Measurements from ENCODE around the gene MITD1.
"Not testable (repeated sequence)": the region's sequence is repeated elsewhere in the genome, so short reads cannot be mapped to it uniquely, and the experiment has no call there.

MITD1 gene

DNA sequence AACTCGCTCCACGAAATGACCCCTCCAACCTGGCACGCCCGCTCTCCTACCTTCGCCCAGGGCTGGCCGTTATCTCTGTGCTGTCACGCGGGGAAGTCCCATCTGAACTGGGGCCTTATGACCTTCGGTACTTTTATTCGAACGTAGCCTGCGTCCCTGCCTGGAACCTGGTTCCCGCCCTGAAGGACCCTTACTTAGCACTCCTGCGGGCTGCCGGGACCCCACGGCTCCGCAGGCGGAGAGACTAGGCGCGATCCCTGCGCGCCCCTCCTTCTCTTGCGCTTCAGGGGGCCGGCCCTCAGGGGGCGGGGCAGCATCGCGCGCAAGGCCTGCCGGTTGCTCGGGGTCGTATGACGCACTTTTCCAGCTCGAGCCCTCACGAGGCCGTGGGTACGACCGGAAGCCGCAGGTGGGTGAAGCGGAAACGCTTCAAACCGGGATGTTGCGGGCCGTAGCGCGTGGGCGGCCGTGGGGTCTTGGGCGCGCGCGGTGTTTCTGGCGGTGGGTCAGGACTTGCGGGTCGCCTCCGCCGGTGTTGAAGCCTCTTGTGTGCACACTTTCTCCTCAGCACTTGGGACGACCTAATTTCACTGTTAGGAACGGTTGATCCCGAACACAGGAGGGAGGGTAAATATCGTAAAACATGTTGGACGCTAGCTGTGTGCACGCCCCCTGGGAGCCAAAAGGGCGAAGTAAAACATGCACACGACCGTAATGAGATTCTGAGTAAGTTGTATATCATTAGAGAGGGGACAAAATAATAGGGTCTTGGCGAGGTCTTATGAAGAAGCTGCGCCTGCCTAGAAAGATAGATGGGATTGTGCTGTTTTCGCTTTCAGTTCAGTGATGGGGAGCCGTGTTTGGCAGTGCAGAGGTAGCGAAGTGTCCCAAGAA is 26.0 kb downstream of the MITD1 start, which contains the start of the genes LIPT1 and TSGA10:
TSS of gene LIPT1 (plus strand) at position 325 of the 894 bp plus-strand sequence. CDS start 6,991 bp downstream, outside the sequence.
TSS of gene TSGA10 (minus strand) at position 300 of the 894 bp plus-strand sequence. CDS start 45,503 bp downstream, outside the sequence.
- DNase-seq (ENCODE audit: low read depth in 1 of 2, low spot score in 1 of 2), result peak; percentile 76 to 90

GRCh38 chr2:99153921-99154604 is 26.8 kb downstream of the MITD1 start:
- DNase-seq (ENCODE audit: low read depth in 1 of 2, low spot score in 1 of 2), result no peak

DNA sequence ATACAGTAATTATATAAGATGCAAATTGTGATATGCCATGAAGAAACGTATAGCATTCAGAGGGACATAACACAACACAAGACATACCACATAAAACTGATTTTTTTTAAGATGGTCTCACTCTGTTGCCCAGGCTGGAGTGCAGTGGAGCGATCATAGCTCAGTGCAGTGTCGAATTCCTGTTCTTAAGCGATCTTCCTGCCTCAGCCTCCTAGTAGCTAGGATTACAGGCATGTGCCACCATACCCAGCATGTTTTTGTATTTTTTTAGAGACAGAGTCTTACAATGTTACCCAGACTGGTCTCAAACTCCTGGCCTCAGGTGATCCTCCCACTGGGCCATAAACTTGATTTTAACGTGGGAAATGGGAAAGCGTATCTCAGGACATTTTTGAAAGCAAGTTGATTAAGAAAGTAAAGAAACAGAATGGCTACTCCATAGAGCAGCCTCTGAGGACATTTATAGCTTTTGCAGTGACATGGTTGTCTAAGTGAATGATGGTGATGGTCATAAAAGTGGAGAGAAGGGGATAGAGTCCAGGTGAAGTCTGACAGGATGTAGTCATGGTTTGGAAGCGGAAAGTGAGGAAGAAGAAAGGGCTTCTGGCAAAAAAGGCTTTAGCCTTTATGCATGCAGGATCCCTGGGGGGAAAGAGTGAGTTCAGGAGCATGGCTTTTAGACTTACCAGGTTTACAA is 28.5 kb downstream of the MITD1 start:
- DNase-seq (ENCODE audit: low read depth in 1 of 2, low spot score in 1 of 2), result no peak

GRCh38 chr2:99150706-99151105 is 30.2 kb downstream of the MITD1 start:
- DNase-seq (ENCODE audit: low read depth in 1 of 2, low spot score in 1 of 2), result no peak

DNA sequence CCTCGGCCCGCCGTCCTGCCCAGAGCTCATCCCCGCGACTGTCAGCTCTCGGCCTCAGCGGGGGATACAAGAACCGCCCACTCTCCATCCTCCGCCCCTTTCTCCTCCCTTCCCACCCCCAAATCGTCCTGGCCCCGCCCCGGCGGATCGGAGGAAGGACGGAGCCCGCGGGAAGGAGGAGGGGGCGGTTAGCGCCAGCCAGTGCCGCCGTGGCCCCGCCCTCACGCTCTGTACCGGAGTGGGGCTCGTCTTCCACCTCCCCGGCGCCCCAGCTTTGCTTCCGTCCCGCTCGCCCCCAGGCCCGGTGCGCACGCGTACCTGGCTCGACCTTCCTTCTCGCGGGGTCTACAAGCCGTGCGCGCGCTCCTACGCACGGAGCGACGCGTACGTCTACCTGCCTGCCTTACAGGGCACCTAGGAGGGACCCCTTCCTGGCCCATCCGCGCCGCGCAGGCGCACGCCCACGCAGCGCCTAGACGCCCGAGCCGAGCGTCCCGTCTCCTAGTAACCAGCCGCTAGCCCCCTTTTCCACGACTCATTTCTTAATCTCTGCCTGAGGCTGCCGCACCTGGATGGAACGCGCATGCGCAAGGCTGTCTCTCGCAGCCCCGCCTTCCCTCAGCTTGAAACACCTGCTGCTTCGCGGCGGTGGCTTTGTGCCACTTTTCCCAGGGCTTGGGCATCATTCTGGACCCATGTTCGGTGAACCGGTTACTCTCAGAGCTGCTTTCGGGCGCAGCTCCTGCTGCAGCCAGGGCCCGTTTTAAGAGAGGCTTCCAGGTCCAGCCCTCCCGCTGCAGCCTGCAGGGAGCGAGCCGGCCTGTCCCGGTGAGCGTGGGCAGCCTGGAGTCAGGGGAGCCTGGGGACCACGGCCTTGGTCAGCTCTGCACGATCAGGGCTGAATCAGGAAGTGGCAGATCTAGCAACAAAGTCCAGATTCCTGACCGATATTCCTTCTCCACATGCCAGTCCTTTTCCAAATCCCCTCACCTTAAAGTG is 39.4 kb downstream of the MITD1 start, which contains the start of gene C2orf15:
TSS of gene C2orf15 (plus strand) at position 598 of the 999 bp plus-strand sequence. CDS start 8,852 bp downstream, outside the sequence.
- DNase-seq (ENCODE audit: low read depth in 1 of 2, low spot score in 1 of 2), result peak; percentile 92 to 93

DNA sequence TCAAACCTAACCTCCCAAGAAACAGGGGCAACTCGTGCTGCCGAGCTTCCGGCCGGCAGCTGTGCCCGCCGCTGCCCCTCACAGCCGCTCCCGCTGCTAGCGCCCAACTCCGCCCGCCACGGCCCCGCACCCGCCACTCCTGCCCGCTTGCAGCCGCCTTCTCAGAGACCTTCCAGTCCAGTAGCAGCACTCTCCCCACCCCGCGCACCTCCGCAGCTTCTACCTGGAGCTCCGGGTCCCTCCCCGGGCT is 40.1 kb downstream of the MITD1 start:
- DNase-seq (ENCODE audit: low read depth in 1 of 2, low spot score in 1 of 2), result no peak

DNA sequence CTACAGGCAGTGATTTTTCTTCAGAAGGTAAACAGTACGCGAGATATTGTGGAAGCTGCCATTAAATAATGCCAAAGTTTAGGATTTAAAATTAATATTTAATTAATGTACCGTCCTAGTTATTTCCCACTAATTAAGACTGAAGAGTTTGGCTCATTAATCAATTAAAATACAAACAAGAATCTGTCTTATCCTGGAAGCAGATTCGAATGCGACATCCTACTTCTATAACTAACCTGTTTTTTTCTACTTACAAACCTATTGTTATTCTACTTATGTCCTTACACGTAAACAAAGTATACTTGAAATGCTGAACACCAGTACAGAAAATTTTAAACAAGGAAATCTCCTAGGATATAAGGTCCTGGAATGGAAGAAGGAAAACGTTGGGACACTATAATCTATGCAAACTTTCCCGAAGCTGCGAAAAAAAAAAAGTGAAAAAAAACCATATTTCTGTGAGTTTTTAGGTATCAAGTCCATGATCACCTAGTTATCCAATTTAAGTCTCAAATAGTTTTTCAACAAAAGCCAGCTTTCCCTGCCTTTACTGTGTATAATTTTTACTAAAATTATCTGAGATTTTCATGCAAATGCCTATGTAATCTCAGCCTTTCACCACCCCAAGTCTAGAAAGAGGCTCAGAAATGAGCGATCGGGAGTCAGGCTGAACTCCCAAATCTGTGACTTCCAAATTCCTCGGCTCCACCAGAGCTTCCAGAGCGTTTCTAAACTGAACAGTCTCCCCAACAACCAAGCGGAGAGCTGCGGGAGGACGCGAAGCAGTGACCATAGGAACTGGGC is 40.6 kb downstream of the MITD1 start:
- no peak for DNase-seq (ENCODE audit: low read depth in 1 of 2, low spot score in 1 of 2)

DNA sequence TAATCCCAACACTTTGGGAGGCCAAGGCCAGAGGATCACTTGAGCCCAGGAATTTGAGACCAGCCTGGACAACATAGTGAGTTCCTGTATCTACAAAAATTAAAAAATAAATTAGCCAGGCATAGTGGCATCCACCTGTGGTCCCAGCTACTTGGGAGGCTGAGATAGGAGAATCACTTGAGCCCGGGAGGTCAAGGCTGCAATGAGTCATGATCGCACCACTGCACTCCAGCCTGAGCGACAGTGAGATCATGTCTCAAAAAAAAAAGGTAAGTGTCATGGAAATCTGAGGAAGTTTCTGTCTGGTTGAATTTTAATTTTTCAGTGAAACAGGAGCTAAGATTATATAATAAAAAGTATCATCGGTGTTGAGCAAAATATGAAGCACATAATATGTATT is 41.9 kb downstream of the MITD1 start:
- no peak for DNase-seq (ENCODE audit: low read depth in 1 of 2, low spot score in 1 of 2)

DNA sequence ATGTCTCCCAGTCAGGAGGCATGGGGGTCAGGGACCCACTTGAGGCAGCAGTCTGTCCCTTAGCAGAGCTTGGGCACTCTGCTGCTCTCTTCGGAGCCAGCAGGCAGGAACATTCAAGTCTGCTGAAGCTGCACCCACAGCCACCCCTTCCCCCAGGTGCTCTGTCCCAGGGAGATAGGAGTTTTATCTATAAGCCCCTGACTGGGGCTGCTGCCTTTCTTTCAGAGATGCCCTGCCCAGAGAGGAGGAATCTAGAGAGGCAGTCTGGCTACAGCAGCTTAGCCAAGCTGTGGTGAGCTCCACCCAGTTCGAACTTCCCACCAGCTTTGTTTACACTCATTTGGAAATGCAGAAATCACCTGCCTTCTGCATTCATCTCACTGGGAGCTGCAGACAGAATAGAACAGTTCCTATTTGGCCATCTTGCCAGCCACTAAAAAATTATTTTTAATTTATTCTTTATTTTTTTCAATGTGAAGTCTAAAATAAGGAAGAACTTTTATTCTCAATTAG is 45.8 kb downstream of the MITD1 start:
- not testable (repeated sequence) for DNase-seq (ENCODE audit: low read depth in 1 of 2, low spot score in 1 of 2)

DNA sequence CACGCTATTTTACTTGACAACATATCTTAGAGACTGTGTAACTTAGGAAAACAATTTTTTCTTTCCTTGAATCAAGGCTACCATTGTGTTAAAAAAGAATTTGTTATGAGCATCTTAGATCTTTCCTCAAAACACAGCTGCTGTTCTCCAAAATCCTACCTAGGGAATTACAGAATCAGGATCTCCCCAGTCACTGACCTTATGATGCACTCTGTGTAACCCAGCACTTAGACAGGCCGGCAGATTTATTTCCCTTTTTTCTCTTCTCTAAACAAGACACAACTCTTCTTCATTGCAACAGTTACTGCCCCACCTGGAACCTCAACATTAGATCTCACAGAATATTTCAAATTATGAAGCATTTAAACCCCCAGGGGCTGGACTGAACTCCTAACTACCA is 52.9 kb downstream of the MITD1 start:
- DNase-seq (ENCODE audit: low read depth in 1 of 2, low spot score in 1 of 2), result no peak

Measured in activated CD4-positive, alpha-beta T cell treated with anti-CD3 and anti-CD28 coated beads, Interleukin-2, amount 50 U/mL, for 24 hours (primary cell).